ENCODE results near the gene PRR5.
"Not testable (repeated sequence)": the region's sequence is repeated elsewhere in the genome, so short reads cannot be mapped to it uniquely, and the experiment has no call there.

The PRR5 gene

DNA sequence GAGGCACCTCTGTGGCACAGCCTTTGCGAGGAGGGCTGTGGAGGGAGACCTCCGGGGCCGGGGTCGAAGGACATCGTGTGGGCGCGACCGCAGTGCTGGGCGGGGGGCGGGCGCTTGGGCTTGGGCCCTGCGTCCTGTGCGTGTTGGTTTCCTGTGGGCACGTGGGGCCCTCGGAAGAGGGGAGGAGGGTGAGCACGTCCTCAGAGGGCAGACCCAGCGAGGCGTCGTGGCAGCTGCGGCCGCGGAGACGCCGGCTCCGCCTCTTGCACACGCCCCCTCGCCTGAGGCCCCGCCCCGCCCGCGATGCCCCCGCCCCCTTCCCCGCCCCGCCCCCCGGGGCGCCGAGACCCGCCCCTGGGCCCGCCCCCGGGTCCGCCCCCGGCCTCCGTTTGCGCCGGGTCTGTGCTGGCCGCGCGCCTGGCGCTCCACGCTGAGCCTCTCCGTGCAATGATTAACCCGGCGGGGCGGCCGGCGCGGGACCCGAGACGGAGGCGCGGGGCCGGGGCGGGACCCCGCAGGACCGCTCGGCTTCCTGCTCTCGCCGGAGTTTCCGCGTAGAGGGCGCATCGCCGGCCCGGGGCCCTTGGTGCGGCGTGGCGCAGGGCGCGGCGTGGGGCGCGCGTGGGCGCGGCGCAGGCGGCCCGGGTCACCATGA lies at the start of gene PRR5:
TSS of gene PRR5 (plus strand) at position 381 of the 655 bp plus-strand sequence. CDS start at position 652, 271 bp downstream.
- peak; percentile 93 for DNase-seq

GRCh38 chr22:44652866-44653265 lies 49.1 kb upstream of the PRR5 start:
- not testable (repeated sequence) for DNase-seq

DNA sequence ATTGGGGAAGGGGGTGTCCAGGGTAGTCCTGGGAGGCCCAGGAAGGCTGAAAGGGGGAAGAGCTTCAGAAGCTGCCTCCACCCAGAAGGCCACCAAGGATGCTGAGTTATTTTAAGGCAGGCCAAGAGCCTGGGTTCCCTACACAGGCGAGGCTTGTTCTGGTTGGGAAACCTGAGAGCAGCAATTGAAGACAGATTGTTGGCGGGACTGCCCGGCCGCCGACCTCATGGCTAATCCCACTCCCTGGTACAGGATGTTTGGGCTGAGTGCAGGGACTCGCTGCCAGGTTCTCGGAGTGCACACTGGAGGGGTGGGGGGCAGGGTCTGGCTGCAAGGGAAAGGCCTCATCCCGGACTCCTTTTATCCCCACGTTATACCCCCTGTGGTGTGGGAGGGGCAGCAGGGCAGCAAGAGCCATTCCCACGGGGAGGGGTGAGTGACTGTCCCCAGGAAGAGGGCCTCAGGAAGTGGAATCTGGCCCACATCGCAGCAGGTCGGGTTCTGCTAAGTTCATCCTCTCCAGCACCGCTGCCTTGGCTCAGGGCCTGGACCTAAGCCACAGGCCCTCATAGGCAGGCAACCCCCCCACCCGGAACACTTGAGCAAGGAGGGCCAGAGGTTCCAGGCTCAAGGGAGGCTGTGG lies 43.6 kb upstream of the PRR5 start:
- no peak for DNase-seq

GRCh38 chr22:44659140-44659539 lies 42.9 kb upstream of the PRR5 start:
- DNase-seq, result peak; percentile 54

DNA sequence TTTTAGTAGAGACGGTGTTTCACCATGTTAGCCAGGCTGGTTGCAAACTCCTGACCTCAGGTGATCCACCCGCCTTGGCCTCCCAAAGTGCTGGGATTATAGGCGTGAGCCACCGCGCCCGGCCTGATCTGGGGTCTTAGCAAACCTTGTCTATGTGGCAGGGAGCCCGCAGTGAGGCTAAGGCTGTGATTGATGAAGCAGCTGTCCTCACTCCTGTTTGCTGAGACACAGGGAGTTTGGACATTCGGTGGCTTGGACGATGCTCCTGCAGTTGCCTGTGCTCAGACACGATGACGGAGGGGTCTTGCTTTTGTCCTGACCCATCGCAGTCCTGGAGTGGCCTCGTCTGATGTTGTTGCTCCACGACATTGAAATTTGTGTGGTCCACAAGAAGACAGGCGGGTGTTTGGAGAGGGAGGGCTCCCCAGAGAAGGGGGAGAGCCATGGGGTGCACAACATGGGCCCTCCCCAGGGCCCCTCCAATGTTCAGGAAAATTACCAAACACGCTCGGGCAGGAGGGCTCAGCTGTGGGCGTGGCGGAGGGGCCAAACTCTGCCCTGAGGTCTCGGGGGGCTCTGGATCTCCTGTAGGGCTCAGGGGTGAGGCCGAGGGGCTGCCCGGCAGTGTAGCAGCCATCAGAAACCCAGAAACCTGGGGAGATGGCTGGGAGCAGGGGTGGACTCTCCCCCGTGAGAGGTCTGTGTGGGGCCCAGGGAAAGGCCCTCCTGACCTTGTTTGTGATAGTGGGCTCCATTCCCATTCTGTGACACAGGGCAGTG lies 41.8 kb upstream of the PRR5 start:
- DNase-seq, result no peak

- peak; percentile 49 for DNase-seq
Measured at GRCh38 chr22:44661070-44661469, 40.9 kb upstream of the PRR5 start.

- no peak for DNase-seq
Measured at GRCh38 chr22:44661659-44662569, 40.1 kb upstream of the PRR5 start.

DNA sequence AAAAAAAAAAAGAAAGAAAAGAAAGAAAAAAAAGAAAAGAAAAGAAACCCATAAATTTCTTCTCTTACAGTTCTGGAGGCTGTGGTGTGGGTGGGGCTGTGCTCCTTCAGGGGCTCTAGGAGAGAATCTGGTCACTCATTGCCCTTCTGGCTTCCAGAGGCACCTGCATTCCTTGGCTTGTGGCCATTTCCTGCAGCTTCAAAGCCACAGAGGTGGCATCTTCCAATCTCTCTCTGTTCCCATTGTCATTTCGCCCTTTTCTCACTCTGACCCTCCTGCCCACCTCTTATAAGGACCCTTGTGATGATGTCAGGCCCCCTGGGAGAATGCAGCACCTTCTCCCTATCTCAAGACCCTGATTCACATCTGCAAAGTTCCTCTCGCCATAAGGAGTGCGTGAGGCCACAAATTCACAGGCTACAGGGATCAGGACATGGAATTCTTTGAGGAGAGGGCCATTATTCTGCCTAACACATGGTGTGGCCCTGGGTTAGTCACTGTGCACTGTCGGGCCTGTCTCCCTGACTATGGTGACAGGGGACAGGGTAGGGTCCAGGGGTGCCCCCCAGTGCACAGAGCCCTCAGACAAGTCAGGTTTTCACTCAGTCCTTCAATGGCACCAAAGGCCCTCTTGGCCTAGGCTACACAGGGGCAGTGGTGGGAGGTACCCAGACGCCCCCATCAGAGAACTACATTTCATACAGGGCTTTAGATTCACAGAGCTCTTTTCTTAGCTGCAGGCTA lies 38.6 kb upstream of the PRR5 start:
- DNase-seq, result no peak

DNA sequence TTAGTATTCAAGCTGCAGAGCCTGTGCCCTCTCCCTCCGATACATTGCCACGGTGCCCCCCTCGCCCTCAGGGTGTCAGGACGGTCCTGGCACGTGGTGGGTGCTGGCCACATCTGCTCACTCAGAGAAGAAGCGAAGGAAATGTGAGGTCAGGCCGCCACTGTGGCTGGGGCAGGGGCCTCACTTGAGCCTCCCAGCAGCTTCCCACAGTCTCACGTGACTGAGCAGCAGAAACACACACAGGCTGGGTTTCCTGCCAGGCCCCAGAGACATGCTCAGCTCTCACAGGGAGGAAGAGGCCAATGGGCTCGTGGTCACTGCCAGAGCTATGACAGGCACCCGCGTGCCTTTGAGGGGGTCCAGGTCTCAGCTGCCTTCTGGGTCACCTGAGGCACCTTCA lies 37.9 kb upstream of the PRR5 start:
- peak; percentile 56 for DNase-seq

DNA sequence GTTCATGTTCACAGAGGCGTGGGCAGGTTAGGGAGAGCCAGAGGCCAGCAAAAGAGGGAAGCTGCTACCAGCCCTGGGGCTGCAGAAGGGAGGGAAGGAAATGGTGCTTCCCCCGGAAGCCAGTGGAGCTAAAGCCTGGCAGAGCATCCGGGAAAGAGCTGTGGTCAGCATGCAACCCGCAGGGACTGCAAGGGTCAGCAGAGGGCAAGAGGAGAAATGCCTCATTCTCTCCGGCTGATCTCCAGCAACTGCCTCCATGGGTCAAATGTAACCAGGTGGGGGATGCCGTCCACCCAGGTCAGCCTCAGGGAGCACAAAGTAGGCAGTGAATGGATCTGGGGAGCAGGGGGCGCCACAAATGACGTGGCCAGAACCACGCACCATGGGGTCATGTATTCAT lies 36.9 kb upstream of the PRR5 start:
- DNase-seq, result no peak

DNA sequence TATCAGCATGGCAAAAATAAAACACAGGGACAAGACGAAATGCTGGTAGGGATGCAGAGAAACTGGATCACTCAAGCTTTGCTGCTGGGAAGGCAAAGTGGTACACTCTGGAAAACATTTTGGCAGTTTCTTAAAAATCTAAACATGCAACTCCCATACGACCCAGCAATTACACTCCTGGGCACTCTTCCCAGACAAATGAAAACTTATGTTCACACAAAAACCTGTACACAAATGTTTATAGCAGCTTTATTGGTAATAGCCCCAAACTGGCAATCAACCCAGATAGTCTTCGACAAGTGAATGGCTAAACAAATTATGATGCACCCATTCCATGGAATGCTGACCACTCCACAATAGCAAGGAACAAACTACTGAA lies 35.8 kb upstream of the PRR5 start:
- DNase-seq, result no peak

GRCh38 chr22:44667276-44667675 lies 34.7 kb upstream of the PRR5 start:
- DNase-seq, result no peak

DNA sequence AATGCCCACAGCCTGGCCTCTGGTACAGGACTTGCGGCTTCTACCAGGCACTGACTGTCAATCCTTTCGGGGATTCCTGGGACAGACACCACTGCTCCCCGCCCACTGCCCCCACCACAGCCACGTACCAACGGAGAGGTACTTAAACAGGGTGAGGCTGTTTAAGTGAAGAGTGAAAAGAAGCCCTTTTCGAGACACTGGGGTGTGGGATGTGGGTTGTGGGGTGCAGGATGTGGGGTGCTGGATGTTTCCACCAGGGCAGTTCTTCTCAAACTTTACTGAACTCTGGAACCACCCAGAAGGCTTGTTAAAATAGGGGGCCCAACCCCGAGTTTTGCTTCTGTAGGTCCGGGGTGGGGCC lies 34.2 kb upstream of the PRR5 start:
- DNase-seq, result no peak

DNA sequence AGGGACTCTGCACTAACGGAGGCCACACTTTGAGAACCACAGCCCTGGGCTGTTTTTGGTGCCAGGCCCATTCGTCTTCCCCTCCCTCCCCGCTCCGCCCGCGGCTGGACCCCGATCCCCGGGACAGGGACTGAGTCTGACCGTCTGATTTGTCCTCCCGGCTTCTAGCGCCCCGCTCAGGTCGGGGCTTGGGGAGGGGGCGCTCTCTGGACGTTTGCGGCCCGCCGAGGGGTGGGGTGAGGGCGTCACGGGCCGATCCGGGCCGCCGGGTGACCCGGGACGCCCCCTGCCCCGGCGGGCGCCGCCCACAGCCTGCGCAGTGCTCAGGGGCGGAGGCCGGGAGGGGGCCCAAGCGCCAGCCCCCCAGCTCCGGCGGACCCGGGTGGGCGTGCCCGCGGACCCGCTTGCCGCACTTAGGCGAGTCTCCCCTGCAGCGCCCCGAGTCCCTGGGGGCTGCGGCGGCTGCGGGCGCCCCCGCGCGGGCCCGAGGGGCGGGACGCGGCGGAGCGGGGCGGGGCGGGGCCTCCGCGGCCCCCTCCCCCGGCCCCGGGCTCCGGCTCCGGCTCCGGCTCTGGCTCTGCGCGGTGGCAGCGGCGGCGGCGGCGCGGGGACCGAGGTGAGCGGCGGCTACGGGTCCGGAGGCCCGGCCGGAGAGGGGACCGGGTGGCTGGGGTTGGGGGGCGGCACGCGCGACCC lies 33.7 kb upstream of the PRR5 start:
- peak; percentile 63 for DNase-seq

DNA sequence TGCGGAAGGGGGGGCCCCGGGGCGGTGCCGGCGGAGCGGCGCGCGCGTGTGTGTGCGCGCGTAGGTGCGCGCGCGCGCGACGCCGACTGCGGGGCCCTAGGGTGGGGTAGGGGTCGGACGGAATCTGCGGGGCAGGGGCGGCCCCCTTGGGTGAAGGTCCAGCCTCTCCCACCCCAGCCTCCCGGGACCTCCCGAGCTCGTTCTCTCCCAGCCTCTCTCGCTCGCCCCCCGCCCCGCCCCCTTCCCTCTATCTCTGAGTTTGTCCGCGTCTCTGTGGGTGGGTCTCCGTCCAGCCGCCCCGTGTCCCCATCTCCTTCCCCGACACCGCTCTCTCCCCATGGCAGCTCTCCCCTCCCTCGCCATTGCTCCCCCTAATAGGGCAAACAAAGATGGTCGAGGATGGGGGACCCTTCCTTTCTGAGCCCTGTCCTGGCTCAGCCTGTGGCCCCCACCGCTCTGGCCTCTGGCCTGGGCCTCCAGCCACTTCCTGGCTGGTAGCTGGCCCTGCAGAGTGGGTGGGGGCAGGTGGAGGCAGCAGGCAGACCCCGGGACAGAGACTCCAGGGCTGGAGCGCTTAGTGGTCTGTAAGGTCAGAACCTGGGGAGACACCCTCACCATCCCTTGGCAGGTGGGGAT lies 33.0 kb upstream of the PRR5 start:
- peak; percentile 55 for DNase-seq

DNA sequence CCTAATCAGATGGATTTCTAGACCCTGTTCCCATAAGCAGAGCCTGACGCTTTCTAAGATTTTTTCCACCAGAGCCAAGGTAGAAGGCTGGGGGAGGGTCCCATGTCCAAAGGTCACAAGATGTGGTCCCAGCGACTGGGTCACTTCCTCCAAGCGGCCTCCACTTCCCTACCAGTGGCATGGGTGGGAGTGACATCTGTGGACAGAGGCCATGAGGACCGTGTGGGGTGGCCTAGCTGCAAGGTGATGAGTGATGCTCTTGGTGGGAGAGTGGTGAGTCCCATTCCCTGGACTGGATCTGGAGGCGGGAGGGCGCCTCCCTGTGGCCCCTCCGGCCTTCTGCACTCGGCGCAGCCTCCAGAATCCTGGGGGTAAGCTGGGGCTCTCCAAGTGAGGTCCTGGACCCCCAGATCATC lies 32.4 kb upstream of the PRR5 start:
- peak; percentile 59 for DNase-seq

- DNase-seq, result no peak
Measured at GRCh38 chr22:44670220-44670988, 31.6 kb upstream of the PRR5 start.

- no peak for DNase-seq
Measured at GRCh38 chr22:44671742-44672141, 30.3 kb upstream of the PRR5 start.

- no peak for DNase-seq
Measured at GRCh38 chr22:44672632-44673031, 29.4 kb upstream of the PRR5 start.

DNA sequence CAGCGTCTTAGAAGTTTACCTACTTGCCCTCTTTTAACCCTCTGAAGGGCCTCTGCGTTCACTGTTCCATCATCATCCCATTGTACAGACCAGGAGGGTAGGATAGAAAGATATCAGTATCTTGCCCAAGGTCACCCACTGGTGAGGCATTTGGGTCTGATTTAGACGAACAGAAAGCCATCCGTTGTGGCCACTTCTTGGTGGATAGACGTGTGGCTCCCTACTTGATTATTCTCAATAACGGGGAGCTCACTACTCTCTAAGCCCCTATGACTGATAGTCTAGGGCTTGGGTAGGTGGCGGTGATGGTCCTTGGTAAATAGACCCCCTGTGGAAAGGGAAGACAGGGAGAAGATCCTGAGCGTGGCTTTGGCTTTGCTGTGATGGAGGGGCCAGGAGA lies 28.6 kb upstream of the PRR5 start:
- DNase-seq, result no peak
